ENCODE data around the gene PRKCD.

Gene PRKCD

DNA sequence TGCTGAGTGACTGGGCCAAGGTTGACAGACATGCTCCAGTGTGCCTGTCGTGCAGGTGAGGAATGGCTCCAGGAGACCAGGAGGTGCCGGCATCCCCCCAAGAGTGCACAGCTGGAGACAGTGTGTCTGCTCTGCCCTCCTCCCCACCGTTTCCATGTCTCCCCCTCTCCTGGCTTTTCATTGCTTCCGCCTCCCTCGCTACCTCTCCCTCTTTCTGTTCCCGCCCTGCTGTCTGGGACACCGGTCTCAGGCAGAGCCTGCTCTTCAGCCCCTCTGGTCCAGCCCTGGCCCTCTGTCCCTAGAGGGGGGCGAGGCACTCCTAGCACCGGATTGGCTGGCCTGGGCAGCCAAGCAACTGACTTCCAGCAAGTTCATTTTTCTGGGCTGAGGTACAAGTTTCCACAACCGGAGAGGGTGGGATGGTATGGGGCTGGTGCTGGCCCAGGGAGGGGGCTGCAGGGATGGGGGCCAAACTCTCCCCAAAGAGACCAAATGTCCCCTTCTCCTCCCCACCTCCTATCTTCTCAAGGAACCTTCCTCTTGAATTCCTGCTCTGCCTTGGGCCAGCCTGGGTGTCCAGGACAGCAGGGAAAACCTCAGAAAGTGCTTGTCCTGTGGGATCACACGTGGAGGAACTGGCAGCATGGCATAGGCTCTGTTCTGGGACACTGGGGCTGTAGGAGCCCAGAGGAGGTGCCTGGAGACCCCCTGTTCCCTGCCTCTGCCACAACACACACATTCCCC is 32.6 kb downstream of the PRKCD start:
- no peak for DNase-seq

GRCh38 chr3:53194210-53195065 is 33.4 kb downstream of the PRKCD start:
- DNase-seq, result peak; percentile 46

DNA sequence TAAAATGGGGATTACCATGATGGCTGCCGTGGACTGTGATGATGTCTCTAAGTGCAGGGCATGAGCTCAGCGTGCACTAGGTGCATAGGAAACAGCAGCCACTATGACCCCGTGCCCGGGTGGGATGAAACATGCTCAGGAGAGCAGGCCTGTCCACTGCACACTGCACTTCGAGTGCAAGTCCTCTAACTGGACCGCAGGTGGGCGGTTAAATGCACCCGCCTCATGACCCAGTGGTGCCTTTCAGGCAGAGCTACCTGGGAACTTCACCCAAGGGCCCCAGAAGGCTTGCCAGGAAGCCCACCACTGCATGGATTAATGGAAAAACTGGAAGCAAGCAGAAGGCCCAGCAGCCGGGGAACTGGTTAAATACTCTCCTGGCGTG is 34.0 kb downstream of the PRKCD start:
- DNase-seq, result no peak

DNA sequence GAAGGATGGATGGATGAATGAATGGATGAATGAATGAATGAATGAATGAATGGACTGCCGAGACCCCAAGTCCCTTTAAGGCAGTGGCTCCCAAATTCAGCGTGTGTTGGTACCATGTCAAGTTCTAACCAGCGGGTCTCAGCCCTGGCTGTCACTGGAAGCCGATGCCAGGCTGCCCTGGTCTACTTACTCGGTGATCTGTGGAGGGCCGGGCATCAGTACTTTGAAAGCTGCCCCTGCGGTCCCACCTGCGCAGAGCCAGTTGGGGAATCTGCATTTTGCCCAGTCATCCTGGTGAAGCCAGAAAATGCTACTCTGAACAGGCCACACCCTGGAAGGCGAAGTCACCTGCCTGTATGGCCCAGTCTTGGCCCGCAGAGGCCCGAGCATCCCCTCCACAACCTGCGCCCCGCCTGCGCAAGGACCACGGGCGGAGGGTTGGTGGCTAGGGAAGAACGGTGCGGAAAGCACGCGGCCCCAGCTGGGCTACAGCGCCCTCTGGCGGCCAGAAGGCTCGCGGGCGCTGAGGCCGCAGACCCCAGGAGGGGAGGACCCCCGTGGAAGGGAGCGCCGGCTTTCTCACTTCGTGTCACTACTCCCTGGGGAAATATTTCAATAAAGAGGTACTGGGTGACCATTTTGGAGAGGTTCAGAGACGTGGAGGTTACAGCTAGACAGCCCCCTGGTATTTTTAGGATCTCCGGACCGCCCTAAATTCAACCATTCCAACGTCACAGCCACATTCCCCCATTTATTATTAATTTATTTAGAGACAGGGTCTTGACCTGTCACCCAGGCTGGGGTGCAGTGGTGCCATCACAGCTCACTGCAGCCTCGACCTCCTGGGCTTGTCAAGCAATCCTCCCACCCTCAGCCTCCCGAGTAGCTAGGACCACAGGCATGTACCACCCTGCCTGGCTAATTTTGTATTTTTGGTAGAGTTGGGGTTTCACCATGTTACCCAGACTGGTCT is 34.9 kb downstream of the PRKCD start:
- DNase-seq, result no peak

DNA sequence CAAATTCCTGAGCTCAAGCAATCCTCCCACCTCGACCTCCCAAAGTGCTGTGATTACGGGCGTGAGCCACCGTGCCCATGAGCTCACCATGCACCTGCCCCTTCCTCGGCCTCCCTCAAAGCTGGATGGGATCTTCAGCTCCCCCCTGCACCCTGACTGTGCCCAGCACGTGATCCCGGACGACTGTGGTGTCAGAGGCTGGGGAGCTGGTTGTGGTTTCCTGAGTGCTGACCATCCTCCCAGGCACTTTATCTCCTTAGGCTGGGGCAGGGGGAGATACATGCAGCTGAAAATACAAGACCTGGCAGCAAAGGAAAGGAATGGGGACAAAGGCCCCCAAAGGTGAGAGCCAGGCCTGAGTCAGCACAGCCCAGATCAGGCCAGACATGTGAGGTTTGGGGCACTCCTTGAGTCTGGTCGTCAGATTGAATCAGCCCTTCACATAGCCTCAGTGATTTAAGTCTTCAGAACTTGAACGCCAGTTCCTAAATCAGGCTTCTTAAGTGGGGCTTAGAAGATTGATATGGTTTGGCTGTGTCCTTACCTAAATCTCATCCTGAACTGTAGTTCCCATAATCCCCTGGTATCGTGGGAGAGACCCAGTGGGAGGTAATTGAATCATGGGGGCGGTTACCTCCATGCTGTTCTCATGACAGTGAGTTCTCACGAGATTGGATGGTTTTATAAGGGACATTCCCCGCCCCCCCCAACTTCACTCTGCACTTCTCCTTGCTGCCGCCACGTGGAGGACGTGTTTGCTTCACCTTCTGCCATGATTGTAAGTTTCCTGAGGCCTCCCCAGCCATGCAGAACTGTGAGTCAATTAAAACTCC is 35.8 kb downstream of the PRKCD start:
- no peak for DNase-seq

GRCh38 chr3:53198256-53198977 is 37.4 kb downstream of the PRKCD start:
- no peak for DNase-seq

DNA sequence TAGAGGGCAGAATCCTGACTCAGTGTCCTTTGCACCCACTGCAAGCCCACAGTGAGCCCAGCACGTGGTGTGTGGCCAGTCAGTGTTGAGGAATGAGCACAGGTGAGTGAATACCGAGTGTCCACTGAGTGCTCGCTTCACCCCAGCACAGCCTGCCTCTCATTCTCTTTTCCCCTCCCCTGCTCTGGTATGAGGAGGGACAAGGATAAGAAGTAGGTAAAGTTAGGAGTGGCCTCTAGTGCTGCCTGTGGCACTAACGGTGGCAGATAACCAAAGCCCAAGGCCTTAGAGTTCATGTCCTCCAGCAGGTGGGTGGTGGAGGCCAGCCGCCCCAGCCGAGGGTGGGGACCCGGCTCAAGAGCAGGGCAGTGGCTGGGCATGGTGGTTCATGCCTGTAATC is 38.0 kb downstream of the PRKCD start:
- no peak for DNase-seq

- no peak for DNase-seq
These were observed 38.8 kb downstream of the PRKCD start for GRCh38 chr3:53199834-53200233.

- DNase-seq, result no peak
These were observed 39.8 kb downstream of the PRKCD start for GRCh38 chr3:53200501-53201498.

- no peak for DNase-seq
These were observed 41.5 kb downstream of the PRKCD start for GRCh38 chr3:53202331-53203015.

GRCh38 chr3:53211706-53212702 is 51.0 kb downstream of the PRKCD start:
- no peak for DNase-seq

- DNase-seq, result no peak
These were observed 52.3 kb downstream of the PRKCD start for GRCh38 chr3:53213276-53213675.

- no peak for DNase-seq
These were observed 54.8 kb downstream of the PRKCD start for GRCh38 chr3:53215816-53216215.

GRCh38 chr3:53216723-53217122 is 55.7 kb downstream of the PRKCD start:
- DNase-seq, result no peak

DNA sequence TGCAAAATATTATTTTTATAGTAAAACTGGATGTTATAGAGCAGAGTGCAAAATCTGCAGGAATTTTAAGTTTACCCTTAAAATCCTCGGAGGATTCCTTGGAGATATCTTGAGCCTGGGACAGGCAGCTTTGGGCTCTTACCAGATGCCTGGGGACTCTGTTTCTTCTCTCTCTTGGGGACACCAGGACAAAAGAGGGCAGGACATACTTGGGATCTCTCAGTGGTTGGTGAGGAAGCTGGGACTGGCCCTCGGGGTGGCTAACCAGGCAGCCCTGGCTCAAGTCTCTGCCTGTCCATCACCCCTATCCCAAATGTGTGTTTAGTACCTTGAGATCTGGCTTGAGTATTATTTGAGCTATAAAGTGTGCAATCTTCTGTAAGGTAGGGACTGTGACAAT is 56.2 kb downstream of the PRKCD start:
- DNase-seq, result no peak

DNA sequence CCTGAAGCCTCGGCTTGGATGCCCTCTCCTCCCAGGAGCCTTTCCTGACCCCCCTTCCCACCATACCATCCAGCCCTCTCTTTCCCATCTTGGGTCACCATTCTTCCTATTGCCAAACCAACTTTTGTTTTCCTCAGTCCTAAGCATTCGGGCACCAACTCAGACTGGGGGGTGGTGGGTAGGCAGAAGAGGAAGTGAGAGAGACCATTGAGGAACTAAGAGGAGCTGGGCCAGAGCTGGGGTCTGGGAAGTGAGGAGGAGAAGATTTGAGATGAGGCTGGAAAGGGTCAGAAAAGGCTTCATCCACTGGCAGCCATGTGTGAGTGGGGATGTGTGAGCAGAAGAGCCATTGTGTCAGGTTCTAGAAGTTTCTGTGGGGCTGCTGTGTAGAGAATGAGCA is 57.1 kb downstream of the PRKCD start:
- DNase-seq, result no peak

DNA sequence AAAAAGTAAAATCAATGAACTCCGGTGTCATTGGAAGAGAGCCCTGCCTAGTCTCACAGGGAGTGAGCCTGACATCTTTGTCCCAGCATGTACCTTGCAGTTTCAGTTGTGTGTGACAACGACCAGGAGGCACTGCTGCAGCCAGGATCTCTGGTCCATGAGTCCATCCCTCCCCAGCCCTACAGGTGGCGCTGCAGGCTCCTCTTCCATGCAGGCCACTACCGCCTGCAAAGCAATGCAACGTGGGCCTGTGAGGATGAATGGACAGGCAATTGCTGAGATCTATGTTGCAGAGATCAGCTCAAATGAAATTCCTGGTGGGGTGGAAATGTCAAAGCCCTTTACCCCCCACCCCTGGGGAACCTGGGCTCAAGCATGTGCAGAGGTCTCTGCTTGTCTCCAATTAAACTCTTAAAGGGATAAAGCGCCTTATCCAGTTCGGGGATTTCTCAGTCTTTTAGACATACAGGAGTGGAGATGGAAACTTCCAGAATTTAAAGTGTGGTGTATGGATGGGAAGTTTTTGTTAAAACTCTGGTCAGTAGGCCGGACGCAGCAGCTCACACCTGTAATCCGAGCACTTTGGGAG is 59.0 kb downstream of the PRKCD start:
- DNase-seq, result peak; percentile 42

- no peak for DNase-seq
These were observed 60.3 kb downstream of the PRKCD start for GRCh38 chr3:53221345-53221744.
